ENCODE measurements around the gene NBPF4.
A peak's percentile ranks its signal among the peaks of the same experiment; 100 is the strongest.
"Not testable (repeated sequence)": the region's sequence is repeated elsewhere in the genome, so short reads cannot be mapped to it uniquely, and the experiment has no call there.

The NBPF4 gene

GRCh38 chr1:108211014-108211413, 32.9 kb downstream of the NBPF4 start:
- DNase-seq (ENCODE audit: low read depth, low spot score): no peak

- peak; percentile 74 for DNase-seq (ENCODE audit: low read depth, low spot score)
Observed at GRCh38 chr1:108209456-108210108, 34.3 kb downstream of the NBPF4 start.

- DNase-seq (ENCODE audit: low read depth, low spot score): peak; percentile 94
Observed at GRCh38 chr1:108208724-108209446, 35.0 kb downstream of the NBPF4 start.

- not testable (repeated sequence) for DNase-seq (ENCODE audit: low read depth, low spot score)
Observed at GRCh38 chr1:108203582-108203981, 40.3 kb downstream of the NBPF4 start.

- DNase-seq (ENCODE audit: low read depth, low spot score): no peak
Observed at GRCh38 chr1:108201687-108202086, 42.2 kb downstream of the NBPF4 start.

- DNase-seq (ENCODE audit: low read depth, low spot score): no peak
Observed at GRCh38 chr1:108200687-108201051, 43.2 kb downstream of the NBPF4 start.

GRCh38 chr1:108199781-108200686, 43.8 kb downstream of the NBPF4 start, which contains the start of gene SLC25A24:
Gene SLC25A24 (minus strand): TSS chr1:108200343. CDS start chr1:108200138, 205 bp downstream.
- DNase-seq (ENCODE audit: low read depth, low spot score): peak; percentile 88

GRCh38 chr1:108199201-108199691, 44.6 kb downstream of the NBPF4 start:
- peak; percentile 37 for DNase-seq (ENCODE audit: low read depth, low spot score)

GRCh38 chr1:108194051-108194450, 49.8 kb downstream of the NBPF4 start:
- no peak for DNase-seq (ENCODE audit: low read depth, low spot score)

- no peak for DNase-seq (ENCODE audit: low read depth, low spot score)
Observed at GRCh38 chr1:108193333-108193732, 50.5 kb downstream of the NBPF4 start.

GRCh38 chr1:108192581-108192980, 51.3 kb downstream of the NBPF4 start:
- no peak for DNase-seq (ENCODE audit: low read depth, low spot score)

- no peak for DNase-seq (ENCODE audit: low read depth, low spot score)
Observed at GRCh38 chr1:108190686-108191416, 53.0 kb downstream of the NBPF4 start.

- peak; percentile 2 for DNase-seq (ENCODE audit: low read depth, low spot score)
Observed at GRCh38 chr1:108190001-108190634, 53.8 kb downstream of the NBPF4 start.

- no peak for DNase-seq (ENCODE audit: low read depth, low spot score)
Observed at GRCh38 chr1:108188801-108189200, 55.1 kb downstream of the NBPF4 start.

GRCh38 chr1:108182959-108183700, 60.7 kb downstream of the NBPF4 start:
- no peak for DNase-seq (ENCODE audit: low read depth, low spot score)

GRCh38 chr1:108179018-108179417, 64.9 kb downstream of the NBPF4 start:
- no peak for DNase-seq (ENCODE audit: low read depth, low spot score)

Measured in ELF-1 (cell line).